ENCODE measurements around the gene ROBO2.

- TF ChIP-seq HDGF (IDR thresholded peaks at IDR 0.05; ENCODE audit: borderline replicate concordance) (no peak), SP1 (IDR thresholded peaks at IDR 0.05) (no peak), SUZ12 (IDR thresholded peaks at IDR 0.05) (no peak), BHLHE40 (IDR thresholded peaks at IDR 0.05; ENCODE audit: borderline replicate concordance) (no peak), ELF4 (IDR thresholded peaks at IDR 0.05) (no peak), L3MBTL2 (conservative IDR thresholded peaks at IDR 0.05) (no peak), ZNF384 (IDR thresholded peaks at IDR 0.05) (no peak), ARNT (IDR thresholded peaks at IDR 0.05) (no peak), FOXM1 (IDR thresholded peaks at IDR 0.05; ENCODE audit: borderline replicate concordance) (no peak), TARDBP (IDR thresholded peaks at IDR 0.05) (no peak), CTBP1 (IDR thresholded peaks at IDR 0.05; ENCODE audit: borderline replicate concordance) (no peak), LEF1 (IDR thresholded peaks at IDR 0.05; ENCODE audit: borderline replicate concordance) (no peak), FOXK2 (IDR thresholded peaks at IDR 0.05) (no peak), FOXA1 (IDR thresholded peaks at IDR 0.05) (no peak)
Observed at GRCh38 chr3:77407441-77407840, 367.5 kb downstream of the ROBO2 start.

Measured in HEK293T (cell line).